ENCODE measurements around the gene BCKDHB.

GRCh38 chr6:80205404-80205803 is 98.9 kb downstream of the BCKDHB start:
- TF ChIP-seq CTCF (IDR thresholded peaks at IDR 0.05) (no peak), TCF7 (CRISPR knock-in tag; IDR thresholded peaks at IDR 0.05; ENCODE audit: low read depth) (no peak), NR1H2 (CRISPR knock-in tag; IDR thresholded peaks at IDR 0.05) (no peak), ELF4 (CRISPR knock-in tag; IDR thresholded peaks at IDR 0.05; ENCODE audit: low read depth) (no peak), E2F1 (CRISPR knock-in tag; IDR thresholded peaks at IDR 0.05) (no peak), CBFB (CRISPR knock-in tag; IDR thresholded peaks at IDR 0.05; ENCODE audit: low read depth) (no peak), TEAD4 (CRISPR knock-in tag; IDR thresholded peaks at IDR 0.05) (no peak), PRDM15 (CRISPR knock-in tag; IDR thresholded peaks at IDR 0.05) (no peak), MAX (CRISPR knock-in tag; IDR thresholded peaks at IDR 0.05) (no peak), AFF4 (CRISPR knock-in tag; IDR thresholded peaks at IDR 0.05; ENCODE audit: borderline replicate concordance) (no peak), GABPB1 (CRISPR knock-in tag; IDR thresholded peaks at IDR 0.05) (no peak)

Measured in WTC11 (cell line).